H54 (cell line): ENCODE results near the gene NTM.
A peak's percentile ranks its signal among the peaks of the same experiment; 100 is the strongest.
"Not testable (repeated sequence)": the region's sequence is repeated elsewhere in the genome, so short reads cannot be mapped to it uniquely, and the experiment has no call there.

Experiments
- DNase-seq: peaks from one replicate; pipeline ENCODE4 v3.0.0; 2011; ENCODE audit warnings: low spot score, mixed read lengths; ENCODE audit not compliant: insufficient read length
- FAIRE-seq: peaks from 3 replicates; lab custom pipeline; 2011; peaks lifted over from hg19 to GRCh38; lab: Jason Lieb, UNC
- POLR2A ChIP-seq: IDR thresholded peaks from 2 replicates; pipeline ENCODE4 v1.6.1; 2011; ENCODE audit warnings: low read depth, mild to moderate bottlenecking, low read length

The NTM gene

GRCh38 chr11:132296946-132297610 is 926.7 kb downstream of the NTM start:
- no peak for TF ChIP-seq POLR2A
- DNase-seq (no peak), FAIRE-seq (no peak)

DNA sequence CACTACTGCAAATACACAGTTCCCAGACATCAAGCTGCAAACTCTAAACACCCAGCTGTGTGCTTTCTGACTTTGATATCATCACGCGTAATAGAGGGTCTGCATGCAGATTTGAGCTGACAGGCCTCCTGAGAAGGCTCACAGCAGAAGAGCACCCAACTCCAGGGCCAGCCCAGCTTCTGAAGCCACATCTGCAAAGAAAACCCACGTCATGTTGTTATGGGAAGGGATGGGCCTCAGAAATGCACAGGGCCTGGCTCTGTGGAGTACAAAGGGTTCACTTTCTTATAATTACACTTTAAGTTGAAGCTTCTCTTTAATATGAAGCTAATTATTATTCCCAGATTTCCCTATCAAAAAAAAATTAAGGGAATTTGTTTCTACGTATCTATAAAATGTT is 927.9 kb downstream of the NTM start:
- no peak for FAIRE-seq

GRCh38 chr11:132300283-132300682 is 929.9 kb downstream of the NTM start:
- DNase-seq (no peak), FAIRE-seq (no peak)
- no peak for TF ChIP-seq POLR2A

More for the DNA sequence above, 927.9 kb downstream of the NTM start:
- DNase-seq: no peak
- no peak for TF ChIP-seq POLR2A

DNA sequence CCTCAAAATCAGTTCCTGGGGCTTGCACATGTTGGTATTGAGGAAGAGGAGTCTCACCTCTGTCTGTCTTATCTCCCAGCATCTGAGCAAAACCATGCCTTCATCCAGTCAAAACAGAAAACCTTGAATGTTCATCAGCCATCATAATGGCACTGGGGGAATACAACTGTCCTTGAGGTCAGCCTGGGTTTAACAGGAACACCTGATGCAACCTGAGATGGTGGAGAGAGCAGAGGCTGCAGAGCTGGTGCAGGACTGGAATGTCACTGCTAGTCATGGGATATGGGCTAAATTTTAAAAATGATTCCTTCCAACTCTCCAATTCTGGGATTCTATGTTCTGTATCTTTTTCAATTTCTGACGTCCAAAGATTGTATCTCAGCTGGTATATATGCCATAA is 931.0 kb downstream of the NTM start:
- FAIRE-seq: no peak
- no peak for DNase-seq
- no peak for TF ChIP-seq POLR2A

DNA sequence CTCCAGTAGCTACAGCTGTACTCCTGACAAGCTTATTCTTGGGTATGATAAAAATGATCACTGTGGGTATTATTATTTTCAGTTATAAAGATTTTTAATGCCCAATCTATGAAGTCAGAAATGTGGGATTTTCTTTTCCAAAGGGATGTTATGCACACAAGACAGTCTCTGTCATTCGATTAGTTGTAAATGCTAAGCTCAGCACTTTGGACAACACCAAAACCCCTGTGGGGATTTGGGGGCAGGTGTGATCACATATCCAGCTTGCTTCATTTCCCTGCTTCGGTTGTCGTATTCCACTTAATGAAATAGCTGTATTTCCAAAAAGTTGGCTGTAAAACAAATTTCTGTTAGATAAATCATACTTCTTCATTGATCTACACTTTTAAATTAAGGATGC is 931.5 kb downstream of the NTM start:
- no peak for DNase-seq

DNA sequence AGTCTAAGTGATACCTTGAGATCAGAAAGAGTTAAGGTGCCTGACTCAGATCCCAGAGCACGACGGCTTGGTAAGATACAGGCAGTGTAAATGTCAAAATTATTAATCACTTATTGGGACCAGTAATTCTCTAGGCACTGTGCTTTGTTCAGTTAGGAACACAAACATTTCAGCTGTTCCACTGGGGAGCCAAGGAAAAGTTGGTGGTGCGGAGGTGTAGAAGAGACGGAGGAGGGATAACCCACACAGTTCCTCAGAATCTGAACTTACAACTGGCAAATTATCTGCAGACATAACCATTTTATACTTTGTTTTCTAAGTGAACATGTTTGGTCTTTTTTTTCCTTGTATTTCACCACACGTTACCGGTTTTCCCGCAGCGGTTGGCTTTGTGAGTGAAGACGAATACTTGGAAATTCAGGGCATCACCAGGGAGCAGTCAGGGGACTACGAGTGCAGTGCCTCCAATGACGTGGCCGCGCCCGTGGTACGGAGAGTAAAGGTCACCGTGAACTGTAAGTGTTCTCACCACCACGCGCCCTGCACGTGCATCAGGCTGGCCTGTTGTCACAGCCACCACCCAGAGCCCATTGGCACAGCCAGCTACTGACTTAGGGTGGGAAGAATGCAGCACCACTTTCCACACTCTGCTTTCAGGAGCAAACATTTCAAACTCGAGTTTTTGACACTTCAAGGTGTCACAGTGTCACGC is 937.0 kb downstream of the NTM start:
- DNase-seq (no peak), FAIRE-seq (no peak)
- TF ChIP-seq POLR2A: no peak

More for the DNA sequence above, 931.5 kb downstream of the NTM start:
- FAIRE-seq: no peak
- no peak for TF ChIP-seq POLR2A

- FAIRE-seq (no peak), DNase-seq (no peak)
- TF ChIP-seq POLR2A: no peak
These were observed 940.3 kb downstream of the NTM start for GRCh38 chr11:132310390-132311375.

GRCh38 chr11:132311703-132312102 is 941.3 kb downstream of the NTM start:
- FAIRE-seq: no peak
- DNase-seq: no peak

DNA sequence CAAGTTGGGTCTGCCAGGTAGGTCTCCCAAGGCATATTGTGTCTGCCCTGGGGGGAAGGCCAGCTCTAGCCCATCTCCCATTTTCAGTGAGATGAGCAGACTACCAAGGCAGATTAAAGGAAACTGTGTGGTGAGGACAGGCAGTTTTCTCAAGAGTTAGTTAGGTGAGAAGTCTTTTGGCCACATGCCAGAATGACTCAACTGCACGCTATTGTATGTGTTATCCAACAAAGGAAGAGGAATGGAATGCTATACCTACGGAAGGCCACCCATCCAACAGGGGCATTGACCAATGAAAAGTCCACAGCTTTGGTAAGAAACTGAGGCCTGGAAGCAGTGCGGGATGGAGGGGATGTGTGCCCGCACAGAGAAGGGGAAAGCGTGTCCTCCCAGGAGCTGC is 941.7 kb downstream of the NTM start:
- FAIRE-seq: no peak
- DNase-seq: no peak
- no peak for TF ChIP-seq POLR2A

More at GRCh38 chr11:132311703-132312102, 941.3 kb downstream of the NTM start:
- TF ChIP-seq POLR2A: no peak

- peak; percentile 30 for FAIRE-seq
- DNase-seq: peak; percentile 17
- TF ChIP-seq POLR2A: no peak
These were observed 942.3 kb downstream of the NTM start for GRCh38 chr11:132312701-132313111.

DNA sequence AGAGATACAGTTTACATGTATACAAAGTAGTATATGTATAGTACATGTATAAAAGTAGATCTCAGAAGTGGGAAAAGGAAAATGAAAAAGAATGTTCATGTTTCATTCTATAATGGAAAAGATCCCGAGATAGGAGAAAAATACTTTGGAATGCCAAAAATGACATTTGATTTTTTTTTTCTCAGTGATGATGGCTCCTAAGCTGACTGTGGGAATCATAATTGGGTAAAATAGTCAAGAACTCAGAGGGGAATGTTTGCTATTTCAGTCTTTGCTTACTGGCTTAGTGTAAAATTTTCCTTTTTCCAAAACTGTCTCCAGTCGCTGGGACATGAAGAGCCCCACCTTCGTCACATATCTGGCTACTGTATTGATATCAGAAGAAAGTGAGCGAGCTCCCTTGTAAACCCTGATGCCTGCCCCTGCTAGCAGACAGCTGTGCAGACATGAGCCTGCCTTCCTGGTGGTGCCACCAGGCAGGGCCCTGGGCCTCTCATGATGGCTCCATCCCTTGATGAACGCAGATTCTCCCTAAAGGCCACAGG is 944.6 kb downstream of the NTM start:
- no peak for FAIRE-seq
- DNase-seq: no peak
- TF ChIP-seq POLR2A: no peak

GRCh38 chr11:132315696-132316095 is 945.3 kb downstream of the NTM start:
- no peak for TF ChIP-seq POLR2A
- no peak for FAIRE-seq
- DNase-seq: no peak

DNA sequence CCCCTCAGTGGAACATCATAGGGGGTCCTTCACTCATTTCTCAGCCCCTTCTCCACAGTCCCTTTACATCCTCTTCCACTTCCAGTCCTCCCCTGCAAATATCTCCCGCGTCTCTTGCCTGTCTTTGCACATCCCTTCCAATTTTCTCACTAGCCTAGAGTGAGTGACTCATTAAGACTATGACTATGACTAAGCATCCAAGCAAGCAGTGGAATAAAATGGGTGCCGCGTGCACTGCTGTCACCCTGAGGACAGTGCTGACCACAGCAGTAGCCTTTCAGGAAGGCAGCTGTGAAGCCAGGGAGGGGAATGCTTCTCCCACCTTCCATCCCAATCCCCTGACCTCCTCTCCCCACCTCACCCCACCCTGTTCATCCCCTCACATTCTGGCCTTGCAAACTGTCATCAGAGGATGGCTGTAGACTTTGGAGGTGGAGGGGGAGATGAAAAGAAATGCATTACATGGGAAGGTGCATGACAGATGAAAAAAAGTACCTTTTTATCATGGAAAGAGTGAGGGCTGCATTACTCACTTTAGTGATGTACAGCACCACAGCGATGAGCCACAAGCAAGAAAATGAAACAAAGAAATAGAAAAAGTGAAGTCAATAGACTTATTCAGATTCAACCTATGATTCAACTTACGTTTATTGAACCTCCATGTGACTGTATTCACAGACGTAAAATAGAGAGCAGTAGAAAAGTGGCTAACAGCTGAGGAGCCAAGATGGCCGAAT is 948.2 kb downstream of the NTM start:
- TF ChIP-seq POLR2A: no peak
- FAIRE-seq: no peak
- DNase-seq: no peak

- DNase-seq, FAIRE-seq: not testable (repeated sequence)
These were observed 949.0 kb downstream of the NTM start for GRCh38 chr11:132319419-132319818.
